ENCODE data around the gene DOK3. TPM values are rescaled to one million over a fixed set of nuclear protein-coding genes. Genes with fewer than 3 reads are reported as not detected.

DOK3 gene
- total and polyA plus RNA-seq, 10 of the 15 experiments (the other 5 are each of a cell fraction or from before 2014, with no cell fraction given), result 6.6 to 107 (median 52.1) TPM

GRCh38 chr5:177512736-177513380, 3.2 kb upstream of the DOK3 start (continued):
- TF ChIP-seq SPI1 (IDR thresholded peaks at IDR 0.05; ENCODE audit: borderline replicate concordance, insufficient read depth, low read depth, low read length) (no peak), CHD4 (IDR thresholded peaks at IDR 0.05) (no peak)

DNA sequence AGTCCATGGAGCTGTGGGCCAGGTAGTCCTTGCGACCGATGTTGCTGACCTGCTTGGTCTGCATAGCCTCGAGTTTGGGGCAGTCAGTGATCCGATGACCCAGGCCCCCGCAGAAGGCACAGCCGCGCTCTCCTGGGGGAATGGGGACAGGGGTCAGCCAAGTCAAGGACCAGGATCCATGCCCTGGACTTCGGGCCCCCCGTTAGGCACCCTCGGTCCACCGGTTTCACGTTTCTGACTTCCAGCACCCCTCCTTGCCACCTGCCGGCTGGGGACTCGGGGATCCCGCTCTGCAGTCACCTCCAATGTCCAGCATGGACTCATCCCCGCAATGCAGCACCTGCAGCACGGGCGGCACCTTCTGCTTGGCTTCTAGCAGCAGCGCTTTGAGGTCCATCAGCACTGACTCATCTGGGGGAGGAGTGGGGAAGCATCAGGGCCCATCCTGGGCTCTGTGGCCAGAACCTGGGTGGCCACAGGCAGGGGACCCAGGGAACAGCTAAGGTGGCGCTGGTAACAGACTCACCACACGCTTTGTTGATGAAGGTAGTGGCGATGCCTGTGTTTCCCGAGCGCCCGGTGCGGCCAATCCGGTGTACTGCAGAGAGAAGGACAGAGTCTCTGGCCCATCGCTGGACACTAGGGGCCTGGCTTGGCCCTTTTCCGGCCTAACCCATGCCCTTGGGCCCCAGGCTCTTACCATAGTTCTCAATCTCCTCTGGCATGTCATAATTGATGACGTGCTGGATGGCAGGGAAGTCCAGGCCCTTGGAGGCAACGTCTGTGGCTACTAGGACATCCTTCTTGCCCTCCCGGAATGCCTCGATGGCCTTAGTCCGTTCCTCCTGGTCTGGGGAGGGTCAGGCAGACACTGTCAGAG, 2.4 kb upstream of the DOK3 start:
- H3K27ac ChIP-seq (ENCODE audit: control insufficient read depth, insufficient read depth), result no peak overlapping the region
- CTCF ChIA-PET, result interaction anchor here (3.9 to 4.6 kb wide), 2 partner anchors 11 to 57 kb away, joined by 28 to 38 read pairs; no protein-coding TSS in a partner anchor
- peaks cover 49% of the 10 kb centered on the region for H3K4me1 ChIP-seq (ENCODE audit: control insufficient read depth, insufficient read depth, low read length)
- H4K20me1 ChIP-seq (ENCODE audit: control insufficient read depth, insufficient read depth), result no peaks in the 10 kb centered on the region
- H3K27me3 ChIP-seq (replicated peaks in 1 of 2; ENCODE audit: control insufficient read depth in 2 of 2, insufficient read depth in 2 of 2, low read length in 1 of 2), result no peaks in the 10 kb centered on the region
- H3K36me3 ChIP-seq (ENCODE audit: control insufficient read depth in 2 of 2, insufficient read depth in 2 of 2, low read length in 1 of 2), result peaks cover 17 to 37% of the 10 kb centered on the region in 2 experiments; a peak in 3 of 4 replicates
- H3K9ac ChIP-seq (ENCODE audit: control insufficient read depth, insufficient read depth, low read length), result no peak overlapping the region
- no peak overlapping the region for H3K4me2 ChIP-seq (ENCODE audit: control insufficient read depth, insufficient read depth)
- in situ Hi-C loops (cut with MboI) (no loop called here), intact Hi-C loops (cut with micrococcal nuclease; ENCODE audit: unreplicated experiment) (no loop called here)
- 97% methylated on average over 34 of the region's 34 CpGs for WGBS (ENCODE audit: insufficient coverage, insufficient replicate concordance, low lambda C conversion rate, missing lambda C conversion rate)
- no peak overlapping the region for H3K4me3 ChIP-seq
- H2AFZ ChIP-seq (ENCODE audit: control insufficient read depth, low read depth, low read length), result no peak overlapping the region
- ATAC-seq, result no peak
- FAIRE-seq, result no peak
- SMC1A ChIA-PET (ENCODE audit: uncharacterized antibody, unreplicated experiment), result no interaction called here
- POLR2A ChIA-PET, result no interaction called here
- H3K9me3 ChIP-seq (replicated peaks; ENCODE audit: control insufficient read depth, insufficient read depth, low read length), result no peaks in the 10 kb centered on the region
- peaks cover 57% of the 10 kb centered on the region for H3K79me2 ChIP-seq (ENCODE audit: control insufficient read depth, insufficient read depth, low read length)
- no peak for DNase-seq (ENCODE audit: low read depth, low spot score)
- BruUV-seq (replicated peaks), result no TSS peak
- RAD21 ChIA-PET (ENCODE audit: unreplicated experiment), result no interaction called here
- TF ChIP-seq, protein P1, sequence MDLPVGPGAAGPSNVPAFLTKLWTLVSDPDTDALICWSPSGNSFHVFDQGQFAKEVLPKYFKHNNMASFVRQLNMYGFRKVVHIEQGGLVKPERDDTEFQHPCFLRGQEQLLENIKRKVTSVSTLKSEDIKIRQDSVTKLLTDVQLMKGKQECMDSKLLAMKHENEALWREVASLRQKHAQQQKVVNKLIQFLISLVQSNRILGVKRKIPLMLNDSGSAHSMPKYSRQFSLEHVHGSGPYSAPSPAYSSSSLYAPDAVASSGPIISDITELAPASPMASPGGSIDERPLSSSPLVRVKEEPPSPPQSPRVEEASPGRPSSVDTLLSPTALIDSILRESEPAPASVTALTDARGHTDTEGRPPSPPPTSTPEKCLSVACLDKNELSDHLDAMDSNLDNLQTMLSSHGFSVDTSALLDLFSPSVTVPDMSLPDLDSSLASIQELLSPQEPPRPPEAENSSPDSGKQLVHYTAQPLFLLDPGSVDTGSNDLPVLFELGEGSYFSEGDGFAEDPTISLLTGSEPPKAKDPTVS (IDR thresholded peaks at IDR 0.05; ENCODE audit: low read depth, low read length), result no peak
- TF ChIP-seq FOXM1 (IDR thresholded peaks at IDR 0.05; ENCODE audit: low read depth, low read length), result no peak
- TF ChIP-seq TBL1XR1 (IDR thresholded peaks at IDR 0.05; ENCODE audit: low read depth, low read length), result no peak
- TF ChIP-seq, protein P2, sequence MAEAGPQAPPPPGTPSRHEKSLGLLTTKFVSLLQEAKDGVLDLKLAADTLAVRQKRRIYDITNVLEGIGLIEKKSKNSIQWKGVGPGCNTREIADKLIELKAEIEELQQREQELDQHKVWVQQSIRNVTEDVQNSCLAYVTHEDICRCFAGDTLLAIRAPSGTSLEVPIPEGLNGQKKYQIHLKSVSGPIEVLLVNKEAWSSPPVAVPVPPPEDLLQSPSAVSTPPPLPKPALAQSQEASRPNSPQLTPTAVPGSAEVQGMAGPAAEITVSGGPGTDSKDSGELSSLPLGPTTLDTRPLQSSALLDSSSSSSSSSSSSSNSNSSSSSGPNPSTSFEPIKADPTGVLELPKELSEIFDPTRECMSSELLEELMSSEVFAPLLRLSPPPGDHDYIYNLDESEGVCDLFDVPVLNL (IDR thresholded peaks at IDR 0.05; ENCODE audit: low read depth, low read length), result no peak
- TF ChIP-seq, protein P3, sequence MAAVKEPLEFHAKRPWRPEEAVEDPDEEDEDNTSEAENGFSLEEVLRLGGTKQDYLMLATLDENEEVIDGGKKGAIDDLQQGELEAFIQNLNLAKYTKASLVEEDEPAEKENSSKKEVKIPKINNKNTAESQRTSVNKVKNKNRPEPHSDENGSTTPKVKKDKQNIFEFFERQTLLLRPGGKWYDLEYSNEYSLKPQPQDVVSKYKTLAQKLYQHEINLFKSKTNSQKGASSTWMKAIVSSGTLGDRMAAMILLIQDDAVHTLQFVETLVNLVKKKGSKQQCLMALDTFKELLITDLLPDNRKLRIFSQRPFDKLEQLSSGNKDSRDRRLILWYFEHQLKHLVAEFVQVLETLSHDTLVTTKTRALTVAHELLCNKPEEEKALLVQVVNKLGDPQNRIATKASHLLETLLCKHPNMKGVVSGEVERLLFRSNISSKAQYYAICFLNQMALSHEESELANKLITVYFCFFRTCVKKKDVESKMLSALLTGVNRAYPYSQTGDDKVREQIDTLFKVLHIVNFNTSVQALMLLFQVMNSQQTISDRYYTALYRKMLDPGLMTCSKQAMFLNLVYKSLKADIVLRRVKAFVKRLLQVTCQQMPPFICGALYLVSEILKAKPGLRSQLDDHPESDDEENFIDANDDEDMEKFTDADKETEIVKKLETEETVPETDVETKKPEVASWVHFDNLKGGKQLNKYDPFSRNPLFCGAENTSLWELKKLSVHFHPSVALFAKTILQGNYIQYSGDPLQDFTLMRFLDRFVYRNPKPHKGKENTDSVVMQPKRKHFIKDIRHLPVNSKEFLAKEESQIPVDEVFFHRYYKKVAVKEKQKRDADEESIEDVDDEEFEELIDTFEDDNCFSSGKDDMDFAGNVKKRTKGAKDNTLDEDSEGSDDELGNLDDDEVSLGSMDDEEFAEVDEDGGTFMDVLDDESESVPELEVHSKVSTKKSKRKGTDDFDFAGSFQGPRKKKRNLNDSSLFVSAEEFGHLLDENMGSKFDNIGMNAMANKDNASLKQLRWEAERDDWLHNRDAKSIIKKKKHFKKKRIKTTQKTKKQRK (IDR thresholded peaks at IDR 0.05; ENCODE audit: low read depth, low read length), result no peak
- no peak for TF ChIP-seq EED (IDR thresholded peaks at IDR 0.05; ENCODE audit: low read depth)
- no peak for TF ChIP-seq MYB (IDR thresholded peaks at IDR 0.05; ENCODE audit: borderline replicate concordance, low read depth, low read length)
- TF ChIP-seq CBX5 (IDR thresholded peaks at IDR 0.05; ENCODE audit: low read depth), result no peak
- TF ChIP-seq FOXK2 (IDR thresholded peaks at IDR 0.05), result no peak
- no peak for TF ChIP-seq SMARCA5 (IDR thresholded peaks at IDR 0.05)
- TF ChIP-seq, protein P4, sequence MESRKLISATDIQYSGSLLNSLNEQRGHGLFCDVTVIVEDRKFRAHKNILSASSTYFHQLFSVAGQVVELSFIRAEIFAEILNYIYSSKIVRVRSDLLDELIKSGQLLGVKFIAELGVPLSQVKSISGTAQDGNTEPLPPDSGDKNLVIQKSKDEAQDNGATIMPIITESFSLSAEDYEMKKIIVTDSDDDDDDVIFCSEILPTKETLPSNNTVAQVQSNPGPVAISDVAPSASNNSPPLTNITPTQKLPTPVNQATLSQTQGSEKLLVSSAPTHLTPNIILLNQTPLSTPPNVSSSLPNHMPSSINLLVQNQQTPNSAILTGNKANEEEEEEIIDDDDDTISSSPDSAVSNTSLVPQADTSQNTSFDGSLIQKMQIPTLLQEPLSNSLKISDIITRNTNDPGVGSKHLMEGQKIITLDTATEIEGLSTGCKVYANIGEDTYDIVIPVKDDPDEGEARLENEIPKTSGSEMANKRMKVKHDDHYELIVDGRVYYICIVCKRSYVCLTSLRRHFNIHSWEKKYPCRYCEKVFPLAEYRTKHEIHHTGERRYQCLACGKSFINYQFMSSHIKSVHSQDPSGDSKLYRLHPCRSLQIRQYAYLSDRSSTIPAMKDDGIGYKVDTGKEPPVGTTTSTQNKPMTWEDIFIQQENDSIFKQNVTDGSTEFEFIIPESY (IDR thresholded peaks at IDR 0.05), result no peak

Measured in GM12878 (cell line).